ENCODE results near the gene ANKRD65.
"Not testable (repeated sequence)": the region's sequence is repeated elsewhere in the genome, so short reads cannot be mapped to it uniquely, and the experiment has no call there.

DNA sequence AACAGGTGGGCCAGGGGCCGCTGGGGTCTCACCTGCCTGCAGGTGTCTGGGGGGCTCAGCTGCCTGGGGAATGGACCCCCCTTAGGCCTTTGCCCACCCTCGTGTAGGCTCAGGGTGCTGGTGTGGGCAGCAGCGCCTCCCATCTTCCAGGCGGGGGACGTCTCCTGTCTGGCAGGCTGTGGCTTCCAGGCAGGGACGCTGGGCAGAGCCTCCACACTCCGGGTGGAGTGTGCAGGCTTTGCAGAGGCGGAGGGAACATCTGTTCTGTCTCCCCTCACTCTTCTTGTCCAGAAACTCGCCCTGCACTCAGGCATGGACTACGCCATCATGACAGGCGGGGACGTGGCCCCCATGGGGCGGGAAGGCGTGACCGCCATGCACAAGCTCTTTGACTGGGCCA, 34.9 kb upstream of the ANKRD65 start:
- TF ChIP-seq, protein P1, sequence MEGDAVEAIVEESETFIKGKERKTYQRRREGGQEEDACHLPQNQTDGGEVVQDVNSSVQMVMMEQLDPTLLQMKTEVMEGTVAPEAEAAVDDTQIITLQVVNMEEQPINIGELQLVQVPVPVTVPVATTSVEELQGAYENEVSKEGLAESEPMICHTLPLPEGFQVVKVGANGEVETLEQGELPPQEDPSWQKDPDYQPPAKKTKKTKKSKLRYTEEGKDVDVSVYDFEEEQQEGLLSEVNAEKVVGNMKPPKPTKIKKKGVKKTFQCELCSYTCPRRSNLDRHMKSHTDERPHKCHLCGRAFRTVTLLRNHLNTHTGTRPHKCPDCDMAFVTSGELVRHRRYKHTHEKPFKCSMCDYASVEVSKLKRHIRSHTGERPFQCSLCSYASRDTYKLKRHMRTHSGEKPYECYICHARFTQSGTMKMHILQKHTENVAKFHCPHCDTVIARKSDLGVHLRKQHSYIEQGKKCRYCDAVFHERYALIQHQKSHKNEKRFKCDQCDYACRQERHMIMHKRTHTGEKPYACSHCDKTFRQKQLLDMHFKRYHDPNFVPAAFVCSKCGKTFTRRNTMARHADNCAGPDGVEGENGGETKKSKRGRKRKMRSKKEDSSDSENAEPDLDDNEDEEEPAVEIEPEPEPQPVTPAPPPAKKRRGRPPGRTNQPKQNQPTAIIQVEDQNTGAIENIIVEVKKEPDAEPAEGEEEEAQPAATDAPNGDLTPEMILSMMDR (IDR thresholded peaks at IDR 0.05) = not testable (repeated sequence)
- TF ChIP-seq POLR2A, EP300 (IDR thresholded peaks at IDR 0.05): not testable (repeated sequence)
